ENCODE measurements around the gene TRIO. TPM values are rescaled to one million over a fixed set of nuclear protein-coding genes. Genes with fewer than 3 reads are reported as not detected.
"Not testable (repeated sequence)": the region's sequence is repeated elsewhere in the genome, so short reads cannot be mapped to it uniquely, and the experiment has no call there.

Gene TRIO
- total RNA-seq, 1 experiment from 2014 or later = 150 TPM

- in situ Hi-C loops (cut with HindIII; ENCODE audit: low pct_unique_long_range_greater_than_20kb, low sequenced_read_pairs) = no loop called here
- no peak for DNase-seq (ENCODE audit: low read depth, low spot score)
Observed at GRCh38 chr5:14206028-14206725, 63.0 kb downstream of the TRIO start.

DNA sequence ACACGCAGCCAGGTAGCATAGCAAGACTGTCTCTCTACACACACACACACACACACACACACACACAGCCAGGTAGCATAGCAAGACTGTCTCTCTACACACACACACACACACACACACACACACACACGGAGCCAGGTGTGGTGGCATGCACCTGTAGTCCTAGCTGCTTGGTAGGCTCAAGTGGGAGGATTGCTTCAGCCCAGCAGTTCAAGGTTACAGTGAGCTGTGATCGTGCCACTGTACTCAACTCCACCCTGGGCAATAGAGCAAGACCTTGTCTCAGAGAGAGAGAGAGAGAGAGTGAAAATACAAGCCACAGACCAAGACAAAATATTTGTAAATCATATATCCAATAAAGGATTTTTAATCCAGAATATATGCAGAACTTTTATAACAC lies 64.3 kb downstream of the TRIO start:
- in situ Hi-C loops (cut with HindIII; ENCODE audit: low pct_unique_long_range_greater_than_20kb, low sequenced_read_pairs); DNase-seq (ENCODE audit: low read depth, low spot score): not testable (repeated sequence)

- peak; percentile 48 for DNase-seq (ENCODE audit: low read depth, low spot score)
- in situ Hi-C loops (cut with HindIII; ENCODE audit: low pct_unique_long_range_greater_than_20kb, low sequenced_read_pairs) = no loop called here
Observed at GRCh38 chr5:14208071-14209021, 65.2 kb downstream of the TRIO start.

DNA sequence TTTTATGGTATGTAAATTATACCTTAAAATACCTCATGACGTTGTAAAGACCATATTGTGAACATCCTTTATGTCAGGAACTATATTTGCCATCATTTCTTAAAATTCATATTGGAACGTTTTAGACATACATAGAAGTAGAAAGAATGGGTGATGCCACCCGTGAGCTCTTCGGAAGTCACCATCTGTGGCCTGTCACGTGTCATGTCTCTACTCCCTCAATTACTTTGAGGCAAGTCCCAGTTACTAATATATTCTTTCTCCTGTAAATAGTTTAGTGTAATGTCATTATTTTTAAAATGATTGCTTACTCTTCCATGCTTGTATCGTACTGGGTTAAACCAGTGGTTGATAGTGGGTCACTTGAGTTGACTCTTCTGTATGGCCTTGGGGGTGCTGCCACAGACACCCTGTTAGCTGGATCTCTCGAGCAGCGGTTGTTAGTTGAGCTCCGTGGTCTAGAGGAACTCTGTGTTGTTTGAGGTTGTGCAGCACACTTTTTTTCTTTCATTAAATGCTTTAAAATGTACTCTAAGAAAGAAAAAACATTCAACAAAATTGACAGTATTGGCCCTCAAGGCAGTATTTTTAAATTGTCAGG lies 66.2 kb downstream of the TRIO start:
- in situ Hi-C loops (cut with HindIII; ENCODE audit: low pct_unique_long_range_greater_than_20kb, low sequenced_read_pairs) = no loop called here
- DNase-seq (ENCODE audit: low read depth, low spot score) = no peak

DNA sequence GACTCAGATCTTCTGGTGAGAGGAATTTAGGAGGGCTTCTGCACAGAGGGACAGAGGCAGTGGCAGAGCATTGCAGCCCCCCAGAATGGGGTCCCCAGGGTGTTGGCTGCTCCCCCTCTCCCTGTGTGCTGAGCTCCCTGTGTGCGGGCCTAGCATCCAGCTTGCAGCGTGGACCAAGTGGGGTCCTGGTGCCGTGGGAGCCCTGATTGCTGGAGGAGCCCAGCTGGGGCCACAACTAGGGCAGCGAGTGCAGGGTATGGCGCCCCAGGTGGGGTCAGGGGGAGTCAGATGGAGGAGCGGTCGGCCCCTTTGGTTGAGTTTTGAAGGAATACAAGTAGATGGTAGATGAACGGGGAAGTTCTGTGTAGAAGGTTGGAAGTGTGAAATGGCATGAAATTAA lies 66.7 kb downstream of the TRIO start:
- no peak for DNase-seq (ENCODE audit: low read depth, low spot score)
- in situ Hi-C loops (cut with HindIII; ENCODE audit: low pct_unique_long_range_greater_than_20kb, low sequenced_read_pairs) = no loop called here

DNA sequence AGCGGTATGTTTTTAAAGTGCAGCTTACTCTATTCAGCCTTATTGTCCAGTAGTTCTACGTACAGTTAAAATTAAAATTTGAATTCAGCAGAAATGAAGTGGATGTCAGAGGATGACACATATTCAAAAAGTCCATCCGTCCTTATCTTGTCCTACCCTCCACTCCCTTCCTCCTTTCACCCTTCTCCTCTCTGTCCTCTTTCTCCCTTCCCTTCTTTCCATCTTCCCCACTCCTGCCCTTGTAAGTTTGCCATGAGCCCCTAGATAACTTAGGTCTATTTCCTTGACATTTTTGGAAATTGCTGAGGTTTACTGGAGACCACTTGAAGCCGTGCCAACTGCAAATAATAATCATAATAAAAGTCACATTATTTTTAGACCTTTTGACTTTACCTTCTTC lies 67.6 kb downstream of the TRIO start:
- DNase-seq (ENCODE audit: low read depth, low spot score) = no peak
- in situ Hi-C loops (cut with HindIII; ENCODE audit: low pct_unique_long_range_greater_than_20kb, low sequenced_read_pairs) = no loop called here

GRCh38 chr5:14211818-14212803 lies 69.0 kb downstream of the TRIO start:
- no peak for DNase-seq (ENCODE audit: low read depth, low spot score)
- in situ Hi-C loops (cut with HindIII; ENCODE audit: low pct_unique_long_range_greater_than_20kb, low sequenced_read_pairs) = no loop called here

DNA sequence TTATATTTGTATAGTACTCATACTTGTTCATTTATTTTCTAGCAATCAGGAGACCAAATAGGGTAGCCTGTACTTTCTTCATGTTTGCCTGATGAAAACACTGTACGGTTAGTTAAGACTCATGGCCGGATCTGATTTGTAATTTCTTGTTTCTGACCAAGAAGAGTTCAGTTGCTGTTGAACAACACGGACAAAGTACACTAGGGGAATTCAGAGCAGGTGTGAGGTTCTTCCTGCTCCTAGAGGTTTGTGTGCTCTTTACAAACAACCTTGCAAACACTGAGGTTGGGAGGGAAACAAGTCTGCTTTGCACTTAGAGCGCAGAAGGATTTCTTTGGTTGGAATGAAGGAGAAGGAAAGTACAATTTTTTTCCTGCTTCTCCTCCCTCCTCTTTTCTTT lies 69.7 kb downstream of the TRIO start:
- in situ Hi-C loops (cut with HindIII; ENCODE audit: low pct_unique_long_range_greater_than_20kb, low sequenced_read_pairs) = no loop called here
- no peak for DNase-seq (ENCODE audit: low read depth, low spot score)

DNA sequence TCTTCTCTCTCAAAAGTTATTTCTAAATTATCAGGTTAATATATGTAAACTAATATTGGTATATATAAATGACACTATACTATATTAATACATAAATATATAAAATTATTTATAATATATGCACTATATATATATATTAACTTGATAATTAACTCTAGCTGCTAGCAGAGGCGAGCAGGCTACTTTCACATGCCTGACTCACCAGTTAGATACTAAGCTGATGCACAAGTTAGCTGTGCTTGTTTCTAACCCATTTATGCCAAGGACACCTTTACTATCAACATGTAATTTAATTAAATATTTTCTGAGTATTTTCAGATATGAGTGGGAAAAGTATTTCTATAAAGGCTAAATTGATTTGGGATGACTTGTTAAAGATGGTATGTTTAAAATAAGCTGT lies 70.1 kb downstream of the TRIO start:
- in situ Hi-C loops (cut with HindIII; ENCODE audit: low pct_unique_long_range_greater_than_20kb, low sequenced_read_pairs) = no loop called here
- DNase-seq (ENCODE audit: low read depth, low spot score) = no peak

GRCh38 chr5:14213813-14214585 lies 70.9 kb downstream of the TRIO start:
- no peak for DNase-seq (ENCODE audit: low read depth, low spot score)
- in situ Hi-C loops (cut with HindIII; ENCODE audit: low pct_unique_long_range_greater_than_20kb, low sequenced_read_pairs) = no loop called here

DNA sequence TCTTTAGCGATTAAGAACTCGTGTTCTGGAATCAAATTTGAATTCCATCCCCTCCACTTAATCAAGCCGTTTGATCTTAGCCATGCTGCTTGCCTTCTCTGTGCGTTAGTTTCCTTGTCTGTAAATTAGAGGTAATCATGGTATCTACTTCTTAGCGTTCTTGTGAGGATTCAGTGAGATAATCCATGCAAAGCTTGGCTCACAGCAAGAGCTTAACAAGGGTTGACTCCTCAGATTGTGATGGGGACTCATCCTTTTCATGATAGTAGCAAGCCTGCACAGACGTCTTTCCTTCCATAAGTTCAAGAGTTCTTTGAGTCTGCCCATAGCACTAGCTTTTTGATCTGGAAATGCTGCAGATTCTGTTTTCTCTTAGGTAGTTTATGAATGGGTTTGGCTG lies 72.8 kb downstream of the TRIO start:
- in situ Hi-C loops (cut with HindIII; ENCODE audit: low pct_unique_long_range_greater_than_20kb, low sequenced_read_pairs) = no loop called here
- DNase-seq (ENCODE audit: low read depth, low spot score) = no peak

DNA sequence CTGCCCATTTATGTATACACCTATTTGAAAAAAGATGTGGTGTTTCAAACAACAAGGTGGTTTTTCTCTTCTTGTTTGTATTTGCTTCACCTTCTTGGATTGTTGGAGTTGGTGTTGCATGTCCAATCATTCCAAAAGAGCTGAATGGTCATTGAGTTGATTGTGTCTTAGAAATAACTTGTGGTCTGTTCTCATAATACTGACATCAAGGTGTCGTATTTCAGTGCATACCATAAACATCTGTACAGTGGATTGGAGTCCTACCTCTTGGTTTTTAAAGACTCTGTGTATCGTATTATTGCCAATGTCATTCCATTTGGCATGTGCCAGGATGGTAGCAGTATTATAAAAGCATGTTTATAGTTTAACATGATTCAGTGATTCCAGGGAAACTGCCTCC lies 73.2 kb downstream of the TRIO start:
- DNase-seq (ENCODE audit: low read depth, low spot score) = no peak
- in situ Hi-C loops (cut with HindIII; ENCODE audit: low pct_unique_long_range_greater_than_20kb, low sequenced_read_pairs) = no loop called here

DNA sequence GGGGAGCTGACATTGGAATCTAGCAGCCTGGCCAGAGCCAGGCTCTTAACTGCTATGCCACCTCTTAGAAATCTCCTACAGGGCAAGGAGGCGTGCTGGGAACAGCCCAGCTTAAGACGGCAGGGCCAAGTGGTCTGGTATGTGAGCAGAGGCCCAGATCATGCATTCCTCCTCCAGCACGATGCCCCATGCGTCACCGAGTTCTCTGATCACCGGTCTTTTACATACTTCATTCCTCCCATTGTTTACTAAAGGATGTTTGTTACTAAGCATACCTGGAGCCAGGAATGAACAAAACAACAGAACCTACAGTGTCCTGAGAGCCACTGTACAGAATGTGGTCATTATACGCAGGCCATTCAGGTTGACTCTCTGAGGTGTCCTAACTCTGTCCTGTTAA lies 73.8 kb downstream of the TRIO start:
- in situ Hi-C loops (cut with HindIII; ENCODE audit: low pct_unique_long_range_greater_than_20kb, low sequenced_read_pairs) = no loop called here
- DNase-seq (ENCODE audit: low read depth, low spot score) = no peak

- DNase-seq (ENCODE audit: low read depth, low spot score) = no peak
- in situ Hi-C loops (cut with HindIII; ENCODE audit: low pct_unique_long_range_greater_than_20kb, low sequenced_read_pairs) = no loop called here
Observed at GRCh38 chr5:14217587-14217986, 74.4 kb downstream of the TRIO start.

DNA sequence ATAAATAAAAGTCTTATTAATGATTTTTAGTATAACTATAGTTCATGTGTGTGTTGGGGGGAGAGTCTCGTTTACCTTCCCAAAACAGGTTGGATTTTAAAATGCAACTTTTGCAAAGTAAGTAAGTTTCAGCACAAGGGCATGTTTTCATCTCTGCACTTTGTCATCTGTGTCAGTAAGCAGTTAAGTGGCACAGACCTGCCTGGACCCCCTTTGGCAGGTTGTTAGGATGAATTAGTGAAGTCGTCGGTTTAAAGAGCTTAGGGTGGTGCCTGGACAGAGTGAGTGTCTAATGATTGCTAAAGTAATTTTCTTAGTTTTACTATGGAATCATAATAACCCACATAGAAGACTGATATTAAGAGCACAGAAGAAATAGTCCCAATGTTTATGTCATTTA lies 74.9 kb downstream of the TRIO start:
- in situ Hi-C loops (cut with HindIII; ENCODE audit: low pct_unique_long_range_greater_than_20kb, low sequenced_read_pairs) = no loop called here
- no peak for DNase-seq (ENCODE audit: low read depth, low spot score)

- no peak for DNase-seq (ENCODE audit: low read depth, low spot score)
- in situ Hi-C loops (cut with HindIII; ENCODE audit: low pct_unique_long_range_greater_than_20kb, low sequenced_read_pairs) = no loop called here
Observed at GRCh38 chr5:14218480-14218879, 75.3 kb downstream of the TRIO start.
